Endothelial cell of umbilical vein (primary cell): ENCODE results near the gene PDE1C. TPM values are rescaled to one million over a fixed set of nuclear protein-coding genes. Genes with fewer than 3 reads are reported as not detected.

Source experiments
- BruUV-seq: library from RNA; stranded (reverse); fragments of 400-500 nt; replicated peaks from 2 replicates; lab custom pipeline; 2021; lab: Mats Ljungman, UMichigan
- CTCF ChIA-PET: fragments of 300-600, 350-600 bp; sonication (Branson Sonifier 250); formaldehyde crosslinking; loops from one replicate; lab custom pipeline; 2021; ENCODE audit warnings: antibody characterized with exemption, inconsistent platforms; lab: Charles Lee
- POLR2A ChIA-PET: fragments of 300-600, 350-600 bp; sonication (Branson Sonifier 250); formaldehyde crosslinking; loops from one replicate; lab custom pipeline; 2021; ENCODE audit warnings: antibody characterized with exemption, inconsistent platforms; lab: Charles Lee
- DNase-seq: peaks from one replicate; pipeline ENCODE4 v3.0.0-alpha.2; 2011; ENCODE audit warnings: low read depth, low spot score
- FAIRE-seq: peaks from 2 replicates; lab custom pipeline; 2011; peaks lifted over from hg19 to GRCh38; lab: Jason Lieb, UNC
- H2AFZ ChIP-seq: 2 replicates; pipeline ENCODE4 v1.6.0; 2012; ENCODE audit warnings: low read depth, low read length, control low read depth, inconsistent platforms
- H3K27ac ChIP-seq: 2 replicates; pipeline ENCODE4 v1.5.1; 2011; ENCODE audit warnings: low read depth, mild to moderate bottlenecking, control low read depth, low read length, moderate library complexity; ENCODE audit not compliant: insufficient read depth
- H3K27me3 ChIP-seq, 2 experiments: 2 replicates each; pipeline versions ENCODE4 v1.6.0 to v1.6.1; 2011; ENCODE audit warnings: low read length in 2 of 2, mixed read lengths in 1 of 2; ENCODE audit not compliant: control insufficient read depth in 2 of 2, insufficient read depth in 2 of 2
- H3K36me3 ChIP-seq, 2 experiments: 2 replicates in 1 of 2; 3 replicates in 1 of 2; pipeline ENCODE4 v1.5.1; 2011; ENCODE audit warnings: low read length in 2 of 2, mild to moderate bottlenecking in 1 of 2, moderate library complexity in 1 of 2; ENCODE audit not compliant: control insufficient read depth in 2 of 2, insufficient read depth in 2 of 2; ENCODE audit errors: extremely low read depth in 1 of 2
- H3K4me1 ChIP-seq: 3 replicates; pipeline ENCODE4 v1.5.1; 2011; ENCODE audit warnings: mild to moderate bottlenecking, low read length; ENCODE audit not compliant: control insufficient read depth, insufficient read depth; ENCODE audit errors: extremely low read depth
- H3K4me2 ChIP-seq: 2 replicates; pipeline ENCODE4 v1.6.1; 2011; ENCODE audit warnings: low read length, control low read depth, mixed read lengths; ENCODE audit not compliant: insufficient read depth
- H3K4me3 ChIP-seq, 3 experiments: fragments of 200-600 bp in 1 of 3; sonication (generic), shearing (Covaris generic) in 1 of 3; replicated peaks in 1 of 3; 2 replicates each; pipeline ENCODE4 v1.5.1; 2011 to 2016; ENCODE audit warnings: control low read depth in 3 of 3, low read length in 3 of 3, mild to moderate bottlenecking in 2 of 3, inconsistent platforms in 1 of 3, low read depth in 1 of 3, moderate library complexity in 1 of 3; ENCODE audit not compliant: insufficient read depth in 1 of 3
- H3K79me2 ChIP-seq: 2 replicates; pipeline ENCODE4 v1.6.0; 2012; ENCODE audit warnings: low read length, inconsistent platforms; ENCODE audit not compliant: control insufficient read depth, insufficient read depth
- H3K9ac ChIP-seq: replicated peaks from 2 replicates; pipeline ENCODE3; 2011; ENCODE audit warnings: low read length, control low read depth; ENCODE audit not compliant: insufficient read depth; ENCODE audit errors: extremely low read depth
- H3K9me1 ChIP-seq: replicated peaks from 3 replicates; pipeline ENCODE4 v1.6.0; 2011; ENCODE audit warnings: mild to moderate bottlenecking, low read length; ENCODE audit not compliant: control insufficient read depth, insufficient read depth; ENCODE audit errors: extremely low read depth
- H3K9me3 ChIP-seq: replicated peaks from 2 replicates; pipeline ENCODE4 v1.5.1; 2012; ENCODE audit warnings: low read length, inconsistent platforms; ENCODE audit not compliant: control insufficient read depth, insufficient read depth
- H4K20me1 ChIP-seq: replicated peaks from 2 replicates; pipeline ENCODE3; 2011; ENCODE audit warnings: mild to moderate bottlenecking, low read length; ENCODE audit not compliant: control insufficient read depth, insufficient read depth; ENCODE audit errors: extremely low read depth
- EZH2 ChIP-seq: IDR thresholded peaks from 2 replicates; pipeline ENCODE4 v1.6.1; 2012; ENCODE audit warnings: borderline replicate concordance, low read depth, mild to moderate bottlenecking, moderate library complexity, low read length, inconsistent platforms; ENCODE audit not compliant: severe bottlenecking
- FOS ChIP-seq: IDR thresholded peaks from 2 replicates; pipeline ENCODE4 v1.6.1; 2011; ENCODE audit warnings: mild to moderate bottlenecking, low read length, moderate library complexity, borderline replicate concordance; ENCODE audit not compliant: insufficient read depth
- GATA2 ChIP-seq: IDR thresholded peaks from 2 replicates; pipeline ENCODE4 v1.7.0; 2011; ENCODE audit warnings: low read depth, mild to moderate bottlenecking, moderate library complexity, mixed read lengths, low read length; ENCODE audit not compliant: insufficient read length, insufficient read depth
- JUN ChIP-seq: IDR thresholded peaks from 2 replicates; pipeline ENCODE4 v1.6.1; 2011; ENCODE audit warnings: borderline replicate concordance, low read depth; ENCODE audit not compliant: insufficient read length, insufficient read depth
- MYC ChIP-seq: IDR thresholded peaks from one replicate; pipeline ENCODE4 v1.6.1; 2011; ENCODE audit warnings: mild to moderate bottlenecking, low read depth, low read length
- POLR2A ChIP-seq: IDR thresholded peaks from 2 replicates; pipeline ENCODE4 v1.6.1; 2012; ENCODE audit warnings: low read depth, mild to moderate bottlenecking, control low read depth, low read length
- POLR2AphosphoS5 ChIP-seq: IDR thresholded peaks from 2 replicates; pipeline ENCODE4 v1.6.1; 2012; ENCODE audit warnings: low read depth, mild to moderate bottlenecking, control low read depth, low read length, moderate library complexity; ENCODE audit not compliant: insufficient read depth
- dilution Hi-C: fragments of 300-500 bp; cut with MboI; formaldehyde crosslinking; loops from one replicate; pipeline ENCODE4 v1.15.0; 2019; ENCODE audit warnings: low sequenced_read_pairs; ENCODE audit not compliant: extremely low pct_ligation_motif_present
- intact Hi-C: fragments of 100-400 bp; cut with micrococcal nuclease; formaldehyde crosslinking; loops from one replicate; pipeline ENCODE4 v1.10.0; 2022
- polyA plus RNA-seq, 4 experiments: library from polyadenylated mRNA; depleted of rRNA in 3 of 4; stranded (reverse) in 3 of 4; unstranded in 1 of 4; fragments of >200 nt; gene quantifications; 2 replicates each; pipeline versions ENCODE4 v1.2.1 to v1.2.3, GENCODE V29; 2011 to 2012; ENCODE audit warnings: missing spikeins in 1 of 4
- total RNA-seq: library from RNA; stranded (reverse); gene quantifications from 2 replicates; pipeline ENCODE4 v1.2.3, GENCODE V29; 2021
- TF ChIP-seq, protein P1 (sequence below): IDR thresholded peaks from 2 replicates; pipeline ENCODE4 v1.6.1; 2011; ENCODE audit not compliant: insufficient read depth, insufficient read length
- TF ChIP-seq, protein P2 (sequence below), 2 donors: IDR thresholded peaks; 1 replicate in 1 of 2; 2 replicates in 1 of 2; pipeline ENCODE4 v1.5.1; 2011; ENCODE audit warnings: low read length in 2 of 2, mild to moderate bottlenecking in 2 of 2, moderate library complexity in 2 of 2, control low read depth in 1 of 2, inconsistent platforms in 1 of 2, low read depth in 1 of 2; ENCODE audit not compliant: insufficient read depth in 1 of 2; ENCODE audit errors: extremely low read depth in 1 of 2

Gene PDE1C
- total and polyA plus RNA-seq, 2 donors (not counting 3 experiments of a cell fraction or from before 2014, with no cell fraction given), result 0.90 to 3.1 TPM

DNA sequence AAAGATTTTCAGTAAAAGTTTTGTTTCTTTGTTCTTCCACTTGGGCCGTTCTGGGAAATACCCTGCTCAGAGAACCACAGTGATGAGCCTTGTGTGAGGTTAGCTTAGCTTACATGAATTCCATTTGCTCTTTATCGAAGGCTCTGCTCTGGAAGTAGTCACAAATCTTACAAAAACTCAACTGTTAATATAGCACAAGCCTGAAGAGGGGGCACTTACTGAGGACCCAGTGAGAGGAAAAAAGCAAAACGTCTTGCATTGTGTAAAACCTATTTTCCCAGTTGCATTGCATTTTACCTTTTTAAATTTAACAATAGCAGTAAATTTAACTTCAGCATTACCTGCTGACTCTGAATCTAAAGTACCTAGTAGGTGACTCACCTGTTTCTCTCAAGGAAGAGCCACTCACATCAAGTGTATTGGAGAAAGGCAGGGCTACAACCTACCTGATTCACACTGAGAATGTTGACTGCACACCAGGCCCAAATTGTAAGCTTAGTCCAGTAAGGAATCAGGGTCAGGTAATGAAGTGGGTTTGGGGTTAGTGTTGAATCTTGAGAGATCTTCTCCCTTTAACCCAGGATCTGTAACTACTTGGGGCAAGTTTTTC, 340.9 kb downstream of the PDE1C start:
- no peak overlapping the region for H3K9ac ChIP-seq
- no peaks in the 10 kb centered on the region for H3K9me3 ChIP-seq
- BruUV-seq, result no TSS peak
- H3K27ac ChIP-seq, result no peak overlapping the region
- TF ChIP-seq GATA2, result no peak
- no peak for TF ChIP-seq POLR2A
- no peak for TF ChIP-seq FOS
- TF ChIP-seq, protein P1, sequence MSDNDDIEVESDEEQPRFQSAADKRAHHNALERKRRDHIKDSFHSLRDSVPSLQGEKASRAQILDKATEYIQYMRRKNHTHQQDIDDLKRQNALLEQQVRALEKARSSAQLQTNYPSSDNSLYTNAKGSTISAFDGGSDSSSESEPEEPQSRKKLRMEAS, result no peak
- no peak overlapping the region for H3K4me3 ChIP-seq
- no peaks in the 10 kb centered on the region for H4K20me1 ChIP-seq
- intact Hi-C loops, result no loop called here
- FAIRE-seq, result no peak
- ChIA-PET POLR2A (no interaction called here), CTCF (interaction anchor here (0.9 to 1.5 kb wide), 3 partner anchors 10 to 475 kb away, joined by 3 to 4 read pairs (median 3); no protein-coding TSS in a partner anchor)
- H3K4me2 ChIP-seq, result no peak overlapping the region
- H3K36me3 ChIP-seq, result no peaks in the 10 kb centered on the region
- peaks cover 4% of the 10 kb centered on the region for H3K4me1 ChIP-seq
- no peak for DNase-seq
- H3K27me3 ChIP-seq, result no peaks in the 10 kb centered on the region
- H2AFZ ChIP-seq, result no peak overlapping the region
- dilution Hi-C loops, result no loop called here
- H3K9me1 ChIP-seq, result no peaks in the 10 kb centered on the region
- no peaks in the 10 kb centered on the region for H3K79me2 ChIP-seq

DNA sequence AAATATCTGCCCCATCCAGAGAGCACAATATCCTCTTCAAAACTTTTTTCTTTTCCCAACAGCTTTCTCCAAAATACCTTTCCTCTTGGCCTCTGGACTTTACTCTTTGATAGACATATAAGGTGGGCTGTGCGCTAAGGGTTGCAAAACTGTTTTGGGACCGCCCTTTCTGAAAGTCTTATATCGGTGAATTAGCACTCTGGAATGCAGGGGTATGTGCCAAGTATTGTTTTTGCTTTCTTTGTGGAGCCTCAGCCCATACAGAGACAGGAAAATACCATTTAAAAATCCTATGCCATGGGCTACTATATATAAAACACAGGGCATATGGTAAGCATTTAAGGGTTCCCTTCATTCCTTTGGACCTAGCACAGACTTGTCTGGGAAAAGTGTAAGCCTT, 345.5 kb downstream of the PDE1C start:
- H4K20me1 ChIP-seq, result no peaks in the 10 kb centered on the region
- peaks cover 0 to 2% of the 10 kb centered on the region in 2 experiments for H3K27me3 ChIP-seq
- no peak for FAIRE-seq
- POLR2A ChIA-PET, result no interaction called here
- H3K4me3 ChIP-seq, result no peak overlapping the region
- no peaks in the 10 kb centered on the region for H3K79me2 ChIP-seq
- H3K9me1 ChIP-seq, result no peaks in the 10 kb centered on the region
- no TSS peak for BruUV-seq
- no peak overlapping the region for H2AFZ ChIP-seq
- no peak overlapping the region for H3K4me2 ChIP-seq
- H3K36me3 ChIP-seq, result no peaks in the 10 kb centered on the region
- no peak overlapping the region for H3K9ac ChIP-seq
- no peak overlapping the region for H3K27ac ChIP-seq
- intact Hi-C loops (no loop called here), dilution Hi-C loops (no loop called here)
- H3K9me3 ChIP-seq, result no peaks in the 10 kb centered on the region
- peak; percentile 28 for DNase-seq
- no peak for TF ChIP-seq EZH2
- no peak for TF ChIP-seq POLR2A
- no peak for TF ChIP-seq MYC
- TF ChIP-seq, protein P1, result no peak
- TF ChIP-seq, protein P2, sequence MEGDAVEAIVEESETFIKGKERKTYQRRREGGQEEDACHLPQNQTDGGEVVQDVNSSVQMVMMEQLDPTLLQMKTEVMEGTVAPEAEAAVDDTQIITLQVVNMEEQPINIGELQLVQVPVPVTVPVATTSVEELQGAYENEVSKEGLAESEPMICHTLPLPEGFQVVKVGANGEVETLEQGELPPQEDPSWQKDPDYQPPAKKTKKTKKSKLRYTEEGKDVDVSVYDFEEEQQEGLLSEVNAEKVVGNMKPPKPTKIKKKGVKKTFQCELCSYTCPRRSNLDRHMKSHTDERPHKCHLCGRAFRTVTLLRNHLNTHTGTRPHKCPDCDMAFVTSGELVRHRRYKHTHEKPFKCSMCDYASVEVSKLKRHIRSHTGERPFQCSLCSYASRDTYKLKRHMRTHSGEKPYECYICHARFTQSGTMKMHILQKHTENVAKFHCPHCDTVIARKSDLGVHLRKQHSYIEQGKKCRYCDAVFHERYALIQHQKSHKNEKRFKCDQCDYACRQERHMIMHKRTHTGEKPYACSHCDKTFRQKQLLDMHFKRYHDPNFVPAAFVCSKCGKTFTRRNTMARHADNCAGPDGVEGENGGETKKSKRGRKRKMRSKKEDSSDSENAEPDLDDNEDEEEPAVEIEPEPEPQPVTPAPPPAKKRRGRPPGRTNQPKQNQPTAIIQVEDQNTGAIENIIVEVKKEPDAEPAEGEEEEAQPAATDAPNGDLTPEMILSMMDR (IDR thresholded peaks at IDR 0.05; ENCODE audit: extremely low read depth in 1 of 2, insufficient read depth in 1 of 2, low read depth in 1 of 2, low read length in 2 of 2), result no peak
- no peak for TF ChIP-seq FOS
- no peak for TF ChIP-seq JUN
- TF ChIP-seq GATA2, result no peak
- TF ChIP-seq POLR2AphosphoS5, result no peak
- peaks cover 4% of the 10 kb centered on the region for H3K4me1 ChIP-seq
- CTCF ChIA-PET, result interaction anchor here (1.1 kb wide), 1 partner anchor 590 kb away, joined by 4 read pairs; no protein-coding TSS in a partner anchor
